ENCODE measurements around the gene CRELD1.
A peak's percentile ranks its signal among the peaks of the same experiment; 100 is the strongest.

CRELD1 gene

DNA sequence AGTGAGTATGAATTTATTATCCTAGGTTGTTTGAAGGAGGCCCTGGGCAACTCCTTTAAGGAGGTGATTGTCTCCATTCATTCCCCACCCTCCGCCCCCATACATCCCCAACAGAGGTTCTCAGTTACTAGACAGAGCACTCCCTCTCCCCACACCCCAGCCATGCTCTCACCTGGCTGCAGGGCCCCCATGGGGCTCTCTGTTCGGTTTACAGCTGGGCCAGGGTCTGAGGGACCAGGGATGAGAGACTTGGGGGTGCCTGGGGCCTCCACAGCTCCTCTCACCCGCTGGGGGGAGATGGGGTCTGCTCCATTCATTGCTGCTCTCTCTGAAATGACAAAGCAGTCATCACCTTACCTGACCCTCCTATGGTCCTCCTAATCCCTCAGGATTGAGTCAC lies 15.0 kb downstream of the CRELD1 start:
- no peak for DNase-seq (ENCODE audit: low read depth)
- TF ChIP-seq POLR2A (IDR thresholded peaks at IDR 0.05; ENCODE audit: extremely low read depth, insufficient read length), result no peak
- TF ChIP-seq, protein P1, sequence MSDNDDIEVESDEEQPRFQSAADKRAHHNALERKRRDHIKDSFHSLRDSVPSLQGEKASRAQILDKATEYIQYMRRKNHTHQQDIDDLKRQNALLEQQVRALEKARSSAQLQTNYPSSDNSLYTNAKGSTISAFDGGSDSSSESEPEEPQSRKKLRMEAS (IDR thresholded peaks at IDR 0.05; ENCODE audit: low read depth, low read length), result no peak
- TF ChIP-seq MYC (IDR thresholded peaks at IDR 0.05; ENCODE audit: low read depth, low read length), result no peak
- TF ChIP-seq, protein P2, sequence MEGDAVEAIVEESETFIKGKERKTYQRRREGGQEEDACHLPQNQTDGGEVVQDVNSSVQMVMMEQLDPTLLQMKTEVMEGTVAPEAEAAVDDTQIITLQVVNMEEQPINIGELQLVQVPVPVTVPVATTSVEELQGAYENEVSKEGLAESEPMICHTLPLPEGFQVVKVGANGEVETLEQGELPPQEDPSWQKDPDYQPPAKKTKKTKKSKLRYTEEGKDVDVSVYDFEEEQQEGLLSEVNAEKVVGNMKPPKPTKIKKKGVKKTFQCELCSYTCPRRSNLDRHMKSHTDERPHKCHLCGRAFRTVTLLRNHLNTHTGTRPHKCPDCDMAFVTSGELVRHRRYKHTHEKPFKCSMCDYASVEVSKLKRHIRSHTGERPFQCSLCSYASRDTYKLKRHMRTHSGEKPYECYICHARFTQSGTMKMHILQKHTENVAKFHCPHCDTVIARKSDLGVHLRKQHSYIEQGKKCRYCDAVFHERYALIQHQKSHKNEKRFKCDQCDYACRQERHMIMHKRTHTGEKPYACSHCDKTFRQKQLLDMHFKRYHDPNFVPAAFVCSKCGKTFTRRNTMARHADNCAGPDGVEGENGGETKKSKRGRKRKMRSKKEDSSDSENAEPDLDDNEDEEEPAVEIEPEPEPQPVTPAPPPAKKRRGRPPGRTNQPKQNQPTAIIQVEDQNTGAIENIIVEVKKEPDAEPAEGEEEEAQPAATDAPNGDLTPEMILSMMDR (IDR thresholded peaks at IDR 0.05; ENCODE audit: low read depth, low read length), result no peak
- no peak overlapping the region for H3K4me3 ChIP-seq (ENCODE audit: low read depth, low read length)

DNA sequence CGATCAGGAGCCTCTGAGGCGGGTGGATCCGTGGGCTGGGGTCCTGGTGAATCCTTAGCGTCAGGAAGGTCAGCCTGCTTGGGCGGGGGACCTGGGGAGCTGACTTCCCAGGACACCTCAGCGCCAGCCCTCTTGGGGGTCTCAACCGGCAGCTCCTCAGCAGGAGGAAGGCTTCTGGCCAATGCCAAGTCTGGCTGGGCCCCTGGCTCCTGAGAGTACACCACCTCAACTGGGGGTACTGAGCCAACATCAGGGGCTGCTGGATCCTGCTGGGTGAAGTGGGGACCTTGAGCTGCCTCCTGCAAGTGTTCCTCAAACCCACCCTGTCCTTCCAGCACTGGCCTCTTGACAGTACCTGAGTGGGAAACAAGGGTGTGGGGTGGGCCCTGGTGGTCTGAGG lies 15.5 kb downstream of the CRELD1 start:
- H3K4me3 ChIP-seq (ENCODE audit: low read depth, low read length), result no peak overlapping the region
- no peak for DNase-seq (ENCODE audit: low read depth)
- TF ChIP-seq, protein P1 (IDR thresholded peaks at IDR 0.05; ENCODE audit: low read depth, low read length), result no peak
- TF ChIP-seq POLR2A (IDR thresholded peaks at IDR 0.05; ENCODE audit: extremely low read depth, insufficient read length) (no peak), MYC (IDR thresholded peaks at IDR 0.05; ENCODE audit: low read depth, low read length) (no peak)
- TF ChIP-seq, protein P2 (IDR thresholded peaks at IDR 0.05; ENCODE audit: low read depth, low read length), result no peak

DNA sequence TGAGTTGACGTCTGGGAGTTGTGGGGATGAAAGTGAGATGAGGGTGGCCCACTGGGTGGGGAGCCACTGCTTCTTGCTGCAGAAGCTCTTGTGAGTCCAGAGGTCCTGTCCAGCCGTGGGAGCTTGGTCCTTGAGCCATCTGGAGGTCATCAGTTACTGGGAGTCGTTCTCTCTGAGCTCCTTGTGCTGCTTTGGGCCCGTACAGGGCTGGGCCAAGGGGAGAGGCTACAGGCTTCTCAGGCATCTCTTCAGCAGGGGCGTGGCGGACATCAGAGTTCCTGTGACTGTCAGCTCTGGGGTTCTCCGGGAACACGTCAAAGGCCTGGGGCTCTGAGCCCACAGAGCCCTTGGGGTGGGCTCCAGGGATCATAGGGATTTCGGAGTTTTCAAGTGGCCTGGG lies 16.0 kb downstream of the CRELD1 start:
- no peak overlapping the region for H3K4me3 ChIP-seq (ENCODE audit: low read depth, low read length)
- TF ChIP-seq POLR2A (IDR thresholded peaks at IDR 0.05; ENCODE audit: extremely low read depth, insufficient read length), result no peak
- no peak for TF ChIP-seq MYC (IDR thresholded peaks at IDR 0.05; ENCODE audit: low read depth, low read length)
- TF ChIP-seq, protein P1 (IDR thresholded peaks at IDR 0.05; ENCODE audit: low read depth, low read length), result no peak
- TF ChIP-seq, protein P2 (IDR thresholded peaks at IDR 0.05; ENCODE audit: low read depth, low read length), result no peak

DNA sequence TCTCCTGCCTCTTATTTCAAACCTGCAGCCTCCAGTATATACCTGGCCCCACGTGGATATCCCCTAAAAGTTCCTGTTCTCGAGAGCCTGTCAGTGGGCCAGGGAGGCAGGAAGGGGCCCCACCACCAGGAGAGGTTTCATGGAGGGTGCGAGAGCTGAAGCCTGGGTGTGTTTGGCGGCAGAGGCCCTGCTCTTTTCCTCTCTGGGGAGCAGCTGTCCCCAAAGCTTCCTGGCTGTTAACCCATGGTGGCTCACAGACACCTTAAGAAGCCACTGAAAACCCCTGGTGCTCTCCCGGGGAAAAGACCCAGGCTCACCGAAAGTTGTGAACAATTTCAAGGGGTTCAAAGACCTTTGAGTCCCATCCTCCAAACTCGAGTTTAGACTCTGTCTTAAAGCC lies 17.5 kb downstream of the CRELD1 start:
- peak; percentile 26 for DNase-seq (ENCODE audit: low read depth)
- no peak overlapping the region for H3K4me3 ChIP-seq (ENCODE audit: low read depth, low read length)
- TF ChIP-seq MYC (IDR thresholded peaks at IDR 0.05; ENCODE audit: low read depth, low read length) (no peak), POLR2A (IDR thresholded peaks at IDR 0.05; ENCODE audit: extremely low read depth, insufficient read length) (no peak)
- TF ChIP-seq, protein P1 (IDR thresholded peaks at IDR 0.05; ENCODE audit: low read depth, low read length), result no peak
- TF ChIP-seq, protein P2 (IDR thresholded peaks at IDR 0.05; ENCODE audit: low read depth, low read length), result no peak

More for the DNA sequence above, 16.0 kb downstream of the CRELD1 start:
- DNase-seq (ENCODE audit: low read depth), result no peak

DNA sequence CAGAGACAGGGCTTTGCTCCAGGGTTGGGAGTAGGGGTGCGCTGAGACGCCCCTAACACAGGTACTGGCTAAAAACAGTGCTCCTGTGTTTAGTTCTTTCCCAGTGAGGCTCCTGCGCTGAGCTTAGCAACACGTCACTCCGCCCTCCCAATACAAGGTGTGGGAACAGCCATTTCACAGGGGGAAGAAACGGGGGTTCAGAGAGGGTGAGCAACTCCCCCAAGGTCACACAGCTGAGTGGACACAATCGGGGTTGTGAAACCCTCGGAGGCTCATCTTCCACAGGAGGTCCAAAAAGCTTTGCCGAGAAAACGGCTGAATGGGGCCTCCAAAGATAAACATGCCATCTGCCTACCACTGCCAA lies 17.9 kb downstream of the CRELD1 start:
- no peak overlapping the region for H3K4me3 ChIP-seq (ENCODE audit: low read depth, low read length)
- DNase-seq (ENCODE audit: low read depth), result no peak
- TF ChIP-seq POLR2A (IDR thresholded peaks at IDR 0.05; ENCODE audit: extremely low read depth, insufficient read length), result no peak
- TF ChIP-seq MYC (IDR thresholded peaks at IDR 0.05; ENCODE audit: low read depth, low read length), result no peak
- TF ChIP-seq, protein P1 (IDR thresholded peaks at IDR 0.05; ENCODE audit: low read depth, low read length), result no peak
- TF ChIP-seq, protein P2 (IDR thresholded peaks at IDR 0.05; ENCODE audit: low read depth, low read length), result no peak

Measured in NB4 (cell line).